LNCAP (cell line): ENCODE results near the gene CELF5.

Experiments
- CTCF ChIP-seq: fragments of 450-650 bp; IDR thresholded peaks from 2 replicates; pipeline ENCODE4 v1.5.1; 2017; ENCODE audit warnings: mild to moderate bottlenecking

The CELF5 gene

GRCh38 chr19:3293560-3293959, 69.1 kb downstream of the CELF5 start:
- TF ChIP-seq CTCF = no peak

- TF ChIP-seq CTCF = no peak
Observed at GRCh38 chr19:3294080-3294850, 69.8 kb downstream of the CELF5 start.

GRCh38 chr19:3295581-3295980, 71.1 kb downstream of the CELF5 start:
- TF ChIP-seq CTCF = no peak

DNA sequence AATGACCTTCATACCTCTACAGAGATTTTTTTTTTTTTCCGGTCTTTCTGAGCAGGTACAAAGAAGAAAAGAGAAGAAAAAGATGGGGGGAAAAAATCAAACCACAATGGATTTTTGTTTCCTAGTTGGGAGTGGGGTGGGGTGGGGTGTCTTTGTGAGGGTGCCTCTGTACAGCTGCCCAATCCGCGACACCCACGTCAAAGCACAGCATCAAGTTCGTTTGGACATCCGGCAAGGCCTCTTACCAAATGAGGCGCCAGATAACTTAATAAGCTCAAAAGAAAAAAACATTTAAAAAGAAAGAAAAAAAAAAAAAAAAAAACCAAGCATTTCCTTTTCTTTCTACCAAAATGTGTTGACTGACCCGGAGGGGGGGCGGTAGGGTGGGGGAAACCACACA, 71.6 kb downstream of the CELF5 start:
- TF ChIP-seq CTCF = no peak

- no peak for TF ChIP-seq CTCF
Observed at GRCh38 chr19:3296446-3296845, 72.0 kb downstream of the CELF5 start.

DNA sequence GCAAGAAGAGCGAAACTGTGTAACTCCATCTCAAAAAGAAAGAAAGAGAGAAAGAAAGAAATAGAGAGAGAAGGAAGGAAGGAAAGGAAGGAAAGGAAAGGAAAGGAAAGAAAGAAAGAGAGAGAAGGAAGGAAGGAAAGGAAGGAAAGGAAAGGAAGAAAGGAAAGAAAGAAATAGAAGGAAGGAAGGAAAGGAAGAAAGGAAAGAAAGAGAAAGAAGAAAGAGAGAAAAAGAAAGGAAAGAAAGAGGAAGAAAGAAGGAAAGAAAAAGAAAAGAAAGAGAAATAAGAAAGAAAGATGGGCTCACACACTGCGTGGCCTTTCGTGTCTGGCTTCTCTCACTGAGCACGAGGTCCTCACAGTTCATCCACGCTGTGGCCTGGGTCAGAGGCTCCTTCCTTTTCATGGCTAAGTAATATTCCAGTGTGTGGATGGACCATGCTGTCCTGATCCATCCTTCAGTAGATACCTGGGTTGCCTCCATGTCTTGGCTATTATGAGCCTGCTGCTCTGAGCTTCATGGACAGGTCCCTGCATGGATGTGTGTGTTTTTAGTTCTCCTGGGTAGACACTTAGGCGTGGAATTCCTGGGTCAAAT, 74.5 kb downstream of the CELF5 start:
- TF ChIP-seq CTCF = no peak

GRCh38 chr19:3302755-3303154, 78.3 kb downstream of the CELF5 start:
- no peak for TF ChIP-seq CTCF
